ENCODE results near the gene PCP4. TPM values are rescaled to one million over a fixed set of nuclear protein-coding genes. Genes with fewer than 3 reads are reported as not detected.

The PCP4 gene
- total and polyA plus RNA-seq, 2 donors (not counting 3 experiments of a cell fraction or from before 2014, with no cell fraction given), result not detected

GRCh38 chr21:39822042-39822441, 45.2 kb upstream of the PCP4 start:
- dilution Hi-C loops (cut with MboI; ENCODE audit: extremely low pct_ligation_motif_present, low sequenced_read_pairs) (no loop called here), intact Hi-C loops (cut with micrococcal nuclease) (no loop called here)
- H3K4me3 ChIP-seq (replicated peaks in 1 of 3; ENCODE audit: insufficient read depth in 1 of 3, low read depth in 1 of 3, low read length in 3 of 3), result no peak overlapping the region
- no peak overlapping the region for H2AFZ ChIP-seq (ENCODE audit: low read depth, low read length)
- H3K4me1 ChIP-seq (ENCODE audit: control insufficient read depth, extremely low read depth, insufficient read depth, low read length), result no peaks in the 10 kb centered on the region
- TF ChIP-seq EZH2 (IDR thresholded peaks at IDR 0.05; ENCODE audit: borderline replicate concordance, low read depth, low read length, severe bottlenecking) (no peak), POLR2AphosphoS5 (IDR thresholded peaks at IDR 0.05; ENCODE audit: insufficient read depth, low read depth, low read length) (no peak), MAX (IDR thresholded peaks at IDR 0.05; ENCODE audit: insufficient read depth, insufficient read length) (no peak), POLR2A (IDR thresholded peaks at IDR 0.05; ENCODE audit: low read depth, low read length) (no peak), JUN (IDR thresholded peaks at IDR 0.05; ENCODE audit: borderline replicate concordance, insufficient read depth, insufficient read length, low read depth) (no peak), GATA2 (IDR thresholded peaks at IDR 0.05; ENCODE audit: insufficient read depth, insufficient read length, low read depth, low read length) (no peak), CTCF (IDR thresholded peaks at IDR 0.05; ENCODE audit: extremely low read depth in 1 of 2, insufficient read depth in 1 of 2, low read depth in 1 of 2, low read length in 2 of 2) (no peak), MYC (IDR thresholded peaks at IDR 0.05; ENCODE audit: low read depth, low read length) (no peak), FOS (IDR thresholded peaks at IDR 0.05; ENCODE audit: borderline replicate concordance, insufficient read depth, low read length) (no peak)
- no peaks in the 10 kb centered on the region for H3K79me2 ChIP-seq (ENCODE audit: control insufficient read depth, insufficient read depth, low read length)
- H3K9me3 ChIP-seq (replicated peaks; ENCODE audit: control insufficient read depth, insufficient read depth, low read length), result no peaks in the 10 kb centered on the region
- no peaks in the 10 kb centered on the region for H3K9me1 ChIP-seq (replicated peaks; ENCODE audit: control insufficient read depth, extremely low read depth, insufficient read depth, low read length)
- H3K27ac ChIP-seq (ENCODE audit: insufficient read depth, low read depth, low read length), result no peak overlapping the region
- FAIRE-seq, result no peak
- H4K20me1 ChIP-seq (replicated peaks; ENCODE audit: control insufficient read depth, extremely low read depth, insufficient read depth, low read length), result no peaks in the 10 kb centered on the region
- BruUV-seq (replicated peaks), result no TSS peak
- CTCF ChIA-PET, result no interaction called here
- no peak overlapping the region for H3K4me2 ChIP-seq (ENCODE audit: insufficient read depth, low read length)
- DNase-seq (ENCODE audit: low read depth, low spot score), result no peak
- POLR2A ChIA-PET, result no interaction called here
- no peaks in the 10 kb centered on the region for H3K27me3 ChIP-seq (ENCODE audit: control insufficient read depth in 2 of 2, insufficient read depth in 2 of 2, low read length in 2 of 2)
- no peak overlapping the region for H3K9ac ChIP-seq (replicated peaks; ENCODE audit: extremely low read depth, insufficient read depth, low read length)
- H3K36me3 ChIP-seq (ENCODE audit: control insufficient read depth in 2 of 2, extremely low read depth in 1 of 2, insufficient read depth in 2 of 2, low read length in 2 of 2), result no peaks in the 10 kb centered on the region

All from endothelial cell of umbilical vein (primary cell).